Measurements from ENCODE around the gene NT5M. TPM values are rescaled to one million over a fixed set of nuclear protein-coding genes. Genes with fewer than 3 reads are reported as not detected.
A peak's percentile ranks its signal among the peaks of the same experiment; 100 is the strongest.

The NT5M gene
- total RNA-seq, 1 donor from 2014 or later: 4.1 TPM

GRCh38 chr17:17342242-17342945 is 39.2 kb downstream of the NT5M start:
- no peaks in the 10 kb centered on the region for H3K4me1 Mint-ChIP-seq
- no peaks in the 10 kb centered on the region for H3K4me1 ChIP-seq
- H2AFZ ChIP-seq (replicated peaks): no peak overlapping the region
- H3K27me3 ChIP-seq: no peaks in the 10 kb centered on the region
- H3K4me2 ChIP-seq: no peak overlapping the region
- peak overlapping the region; percentile 21 for H3K27ac Mint-ChIP-seq
- H3K36me3 Mint-ChIP-seq: no peaks in the 10 kb centered on the region
- no peaks in the 10 kb centered on the region for H3F3A ChIP-seq (ENCODE audit: low read depth)
- H3K27ac ChIP-seq: no peak overlapping the region
- H3K4me3 Mint-ChIP-seq: no peak overlapping the region
- H3K9me3 ChIP-seq (ENCODE audit: low read depth): no peaks in the 10 kb centered on the region
- H3K27me3 Mint-ChIP-seq (ENCODE audit: insufficient read depth, low read depth): peaks cover 2% of the 10 kb centered on the region
- H3K9me3 Mint-ChIP-seq: no peaks in the 10 kb centered on the region
- H4K20me1 ChIP-seq (ENCODE audit: low read depth): no peaks in the 10 kb centered on the region
- TF ChIP-seq CTCF (IDR thresholded peaks at IDR 0.05): no peak
- TF ChIP-seq EZH2 (IDR thresholded peaks at IDR 0.05): no peak
- no peak for TF ChIP-seq EZH2phosphoT487 (IDR thresholded peaks at IDR 0.05)
- H3K9ac ChIP-seq: no peak overlapping the region
- no peak overlapping the region for H3K4me3 ChIP-seq
- H3K79me2 ChIP-seq (ENCODE audit: low read depth): no peaks in the 10 kb centered on the region
- no peak for DNase-seq (ENCODE audit: low spot score)
- no peaks in the 10 kb centered on the region for H3K36me3 ChIP-seq

- Histone ChIP-seq H3K4me3 (no peak overlapping the region), H3K27ac (no peak overlapping the region), H3K36me3 (no peaks in the 10 kb centered on the region), H2AFZ (replicated peaks) (no peak overlapping the region), H3K9ac (no peak overlapping the region), H3K9me3 (ENCODE audit: low read depth) (no peaks in the 10 kb centered on the region), H3K79me2 (ENCODE audit: low read depth) (no peaks in the 10 kb centered on the region), H4K20me1 (ENCODE audit: low read depth) (no peaks in the 10 kb centered on the region), H3K27me3 (no peaks in the 10 kb centered on the region), H3K4me1 (no peaks in the 10 kb centered on the region), H3K4me2 (no peak overlapping the region), H3F3A (ENCODE audit: low read depth) (no peaks in the 10 kb centered on the region)
- H3K9me3 Mint-ChIP-seq: no peaks in the 10 kb centered on the region
- peaks cover 2% of the 10 kb centered on the region for H3K27me3 Mint-ChIP-seq (ENCODE audit: insufficient read depth, low read depth)
- no peaks in the 10 kb centered on the region for H3K36me3 Mint-ChIP-seq
- TF ChIP-seq CTCF (IDR thresholded peaks at IDR 0.05): no peak
- DNase-seq (ENCODE audit: low spot score): no peak
- H3K27ac Mint-ChIP-seq: peak overlapping the region; percentile 13
- H3K4me3 Mint-ChIP-seq: no peak overlapping the region
- H3K4me1 Mint-ChIP-seq: no peaks in the 10 kb centered on the region
Observed at GRCh38 chr17:17343160-17343735, 40.1 kb downstream of the NT5M start.

GRCh38 chr17:17343896-17344506 is 40.8 kb downstream of the NT5M start:
- Mint-ChIP-seq H3K4me3 (no peak overlapping the region), H3K4me1 (no peaks in the 10 kb centered on the region), H3K9me3 (no peaks in the 10 kb centered on the region), H3K27ac (no peak overlapping the region), H3K27me3 (ENCODE audit: insufficient read depth, low read depth) (peaks cover 2% of the 10 kb centered on the region), H3K36me3 (no peaks in the 10 kb centered on the region)
- Histone ChIP-seq H3F3A (ENCODE audit: low read depth) (no peaks in the 10 kb centered on the region), H3K4me2 (no peak overlapping the region), H3K27ac (no peak overlapping the region), H3K36me3 (no peaks in the 10 kb centered on the region), H2AFZ (replicated peaks) (no peak overlapping the region), H3K79me2 (ENCODE audit: low read depth) (no peaks in the 10 kb centered on the region), H3K4me3 (no peak overlapping the region), H4K20me1 (ENCODE audit: low read depth) (no peaks in the 10 kb centered on the region), H3K4me1 (no peaks in the 10 kb centered on the region), H3K27me3 (no peaks in the 10 kb centered on the region), H3K9ac (no peak overlapping the region), H3K9me3 (ENCODE audit: low read depth) (no peaks in the 10 kb centered on the region)
- TF ChIP-seq EZH2phosphoT487 (IDR thresholded peaks at IDR 0.05): no peak
- no peak for TF ChIP-seq CTCF (IDR thresholded peaks at IDR 0.05)
- no peak for TF ChIP-seq EZH2 (IDR thresholded peaks at IDR 0.05)
- no peak for DNase-seq (ENCODE audit: low spot score)
